WERI-Rb-1 (cell line): ENCODE measurements around the gene CIC.

Experiments
- DNase-seq: peaks from one replicate; pipeline ENCODE4 v3.0.0-alpha.2; 2020
- H3K27ac ChIP-seq: fragments of 250-450 bp; sonication (Bioruptor Pico); 2 replicates; pipeline ENCODE4 v1.5.1; 2020; ENCODE audit warnings: mild to moderate bottlenecking, moderate library complexity
- H3K27me3 ChIP-seq: fragments of 250-450 bp; sonication (Bioruptor Pico); 2 replicates; pipeline ENCODE4 v1.5.1; 2021; ENCODE audit warnings: mild to moderate bottlenecking, low read depth, moderate library complexity; ENCODE audit not compliant: insufficient read depth, severe bottlenecking
- H3K36me3 ChIP-seq: fragments of 250-450 bp; sonication (Bioruptor Pico); 2 replicates; pipeline ENCODE4 v1.5.1; 2020; ENCODE audit warnings: mild to moderate bottlenecking, moderate library complexity
- H3K4me3 ChIP-seq: 2 replicates; pipeline ENCODE4 v1.5.1; 2011; ENCODE audit warnings: low read depth, mild to moderate bottlenecking, control low read depth, low read length
- H3K9me3 ChIP-seq: fragments of 250-450 bp; sonication (Bioruptor Pico); 2 replicates; pipeline ENCODE4 v1.5.1; 2021; ENCODE audit warnings: mild to moderate bottlenecking, moderate library complexity; ENCODE audit not compliant: severe bottlenecking
- CTCF ChIP-seq: IDR thresholded peaks from 2 replicates; pipeline ENCODE4 v1.5.1; 2011; ENCODE audit warnings: low read depth, mild to moderate bottlenecking, control low read depth, inconsistent platforms, low read length

The CIC gene

GRCh38 chr19:42241279-42241678 lies 27.8 kb upstream of the CIC start:
- Histone ChIP-seq H3K9me3 (no peaks in the 10 kb centered on the region), H3K36me3 (peaks cover 38% of the 10 kb centered on the region), H3K4me3 (peak overlapping the region; percentile 91), H3K27me3 (no peaks in the 10 kb centered on the region), H3K27ac (no peak overlapping the region)
- DNase-seq: no peak
- no peak for TF ChIP-seq CTCF

GRCh38 chr19:42242069-42242511 lies 27.0 kb upstream of the CIC start:
- peak; percentile 17 for DNase-seq
- H3K27me3 ChIP-seq: no peaks in the 10 kb centered on the region
- no peaks in the 10 kb centered on the region for H3K9me3 ChIP-seq
- H3K27ac ChIP-seq: peak overlapping the region; percentile 86
- H3K36me3 ChIP-seq: peaks cover 30% of the 10 kb centered on the region
- TF ChIP-seq CTCF: no peak
- H3K4me3 ChIP-seq: peak overlapping the region; percentile 91

- peaks cover 25% of the 10 kb centered on the region for H3K36me3 ChIP-seq
- H3K4me3 ChIP-seq: peak within 1 kb of the TSS; percentile 91
- H3K9me3 ChIP-seq: no peaks in the 10 kb centered on the region
- TF ChIP-seq CTCF: no peak
- no peaks in the 10 kb centered on the region for H3K27me3 ChIP-seq
- DNase-seq: peak; percentile 98
- peak within 1 kb of the TSS; percentile 87 for H3K27ac ChIP-seq
Measured at GRCh38 chr19:42242512-42243409, 26.3 kb upstream of the CIC start, which contains the start of gene GSK3A. Gene GSK3A (minus strand): TSS chr19:42242602. CDS start chr19:42242465, 137 bp downstream.

GRCh38 chr19:42244347-42245220 lies 24.5 kb upstream of the CIC start:
- no peaks in the 10 kb centered on the region for H3K9me3 ChIP-seq
- TF ChIP-seq CTCF: peak; percentile 38; the same call in 1 of the 2 replicates
- H3K27ac ChIP-seq: peak overlapping the region; percentile 87
- no peaks in the 10 kb centered on the region for H3K27me3 ChIP-seq
- peaks cover 22% of the 10 kb centered on the region for H3K36me3 ChIP-seq
- peak overlapping the region; percentile 47 for H3K4me3 ChIP-seq
- peak; percentile 93 for DNase-seq

- DNase-seq: no peak
- H3K36me3 ChIP-seq: peaks cover 21% of the 10 kb centered on the region
- no peak for TF ChIP-seq CTCF
- H3K4me3 ChIP-seq: no peak overlapping the region
- no peaks in the 10 kb centered on the region for H3K27me3 ChIP-seq
- H3K9me3 ChIP-seq: no peaks in the 10 kb centered on the region
- H3K27ac ChIP-seq: no peak overlapping the region; the same call in 1 of the 2 replicates
Measured at GRCh38 chr19:42245231-42245630, 23.8 kb upstream of the CIC start.
